Measurements from ENCODE around the gene PIP5K1A.
A peak's percentile ranks its signal among the peaks of the same experiment; 100 is the strongest.
"Not testable (repeated sequence)": the region's sequence is repeated elsewhere in the genome, so short reads cannot be mapped to it uniquely, and the experiment has no call there.

PIP5K1A gene

DNA sequence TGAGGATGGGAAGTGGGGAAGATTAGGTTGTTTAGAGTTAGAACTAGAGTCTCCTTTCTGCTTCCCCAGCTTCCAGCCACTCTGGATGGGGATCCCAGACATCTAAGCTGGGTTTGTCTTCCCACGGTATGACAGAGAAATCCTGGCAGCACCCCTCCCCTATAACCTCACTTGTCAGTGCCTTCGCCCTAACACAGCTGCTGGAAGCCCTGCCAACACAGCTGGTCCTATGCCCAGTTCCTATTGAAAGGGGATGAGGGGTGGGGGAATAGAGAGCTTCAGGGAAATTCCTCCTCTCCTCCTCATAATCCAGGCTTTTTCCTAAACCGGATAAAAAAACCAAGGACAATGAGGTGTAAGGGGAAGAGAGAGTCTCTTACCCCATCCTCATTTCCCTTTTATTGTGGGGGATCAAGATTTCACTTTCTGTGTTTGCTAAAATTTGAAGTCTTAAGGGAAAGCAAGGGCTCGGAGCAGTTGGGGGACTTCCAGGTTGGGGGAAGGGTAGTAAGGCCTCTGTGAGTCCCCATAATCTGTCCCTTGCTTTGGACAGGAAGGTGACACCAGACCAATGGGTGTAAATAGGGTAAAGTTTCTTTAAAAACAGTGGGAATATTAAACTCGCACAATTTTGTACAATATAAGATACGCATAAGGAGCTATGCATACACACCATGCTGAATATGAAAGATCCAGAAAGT, 23.2 kb upstream of the PIP5K1A start:
- TF ChIP-seq, protein P1, sequence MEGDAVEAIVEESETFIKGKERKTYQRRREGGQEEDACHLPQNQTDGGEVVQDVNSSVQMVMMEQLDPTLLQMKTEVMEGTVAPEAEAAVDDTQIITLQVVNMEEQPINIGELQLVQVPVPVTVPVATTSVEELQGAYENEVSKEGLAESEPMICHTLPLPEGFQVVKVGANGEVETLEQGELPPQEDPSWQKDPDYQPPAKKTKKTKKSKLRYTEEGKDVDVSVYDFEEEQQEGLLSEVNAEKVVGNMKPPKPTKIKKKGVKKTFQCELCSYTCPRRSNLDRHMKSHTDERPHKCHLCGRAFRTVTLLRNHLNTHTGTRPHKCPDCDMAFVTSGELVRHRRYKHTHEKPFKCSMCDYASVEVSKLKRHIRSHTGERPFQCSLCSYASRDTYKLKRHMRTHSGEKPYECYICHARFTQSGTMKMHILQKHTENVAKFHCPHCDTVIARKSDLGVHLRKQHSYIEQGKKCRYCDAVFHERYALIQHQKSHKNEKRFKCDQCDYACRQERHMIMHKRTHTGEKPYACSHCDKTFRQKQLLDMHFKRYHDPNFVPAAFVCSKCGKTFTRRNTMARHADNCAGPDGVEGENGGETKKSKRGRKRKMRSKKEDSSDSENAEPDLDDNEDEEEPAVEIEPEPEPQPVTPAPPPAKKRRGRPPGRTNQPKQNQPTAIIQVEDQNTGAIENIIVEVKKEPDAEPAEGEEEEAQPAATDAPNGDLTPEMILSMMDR (conservative IDR thresholded peaks at IDR 0.05; ENCODE audit: low read depth, low read length) = no peak
- no peak for DNase-seq (ENCODE audit: low read depth)
- no peak overlapping the region for H3K4me3 ChIP-seq (ENCODE audit: low read depth, low read length)

- H3K4me3 ChIP-seq (ENCODE audit: low read depth, low read length) = no peak within 1 kb of the TSS
- DNase-seq (ENCODE audit: low read depth) = peak; percentile 56
- TF ChIP-seq, protein P1 (conservative IDR thresholded peaks at IDR 0.05; ENCODE audit: low read depth, low read length) = peak; percentile 77
These were observed 22.5 kb upstream of the PIP5K1A start, which contains the start of gene TMOD4 for GRCh38 chr1:151175863-151176262. TMOD4 (minus strand) TSS chr1:151175981; CDS start chr1:151174875, 1,106 bp downstream.

DNA sequence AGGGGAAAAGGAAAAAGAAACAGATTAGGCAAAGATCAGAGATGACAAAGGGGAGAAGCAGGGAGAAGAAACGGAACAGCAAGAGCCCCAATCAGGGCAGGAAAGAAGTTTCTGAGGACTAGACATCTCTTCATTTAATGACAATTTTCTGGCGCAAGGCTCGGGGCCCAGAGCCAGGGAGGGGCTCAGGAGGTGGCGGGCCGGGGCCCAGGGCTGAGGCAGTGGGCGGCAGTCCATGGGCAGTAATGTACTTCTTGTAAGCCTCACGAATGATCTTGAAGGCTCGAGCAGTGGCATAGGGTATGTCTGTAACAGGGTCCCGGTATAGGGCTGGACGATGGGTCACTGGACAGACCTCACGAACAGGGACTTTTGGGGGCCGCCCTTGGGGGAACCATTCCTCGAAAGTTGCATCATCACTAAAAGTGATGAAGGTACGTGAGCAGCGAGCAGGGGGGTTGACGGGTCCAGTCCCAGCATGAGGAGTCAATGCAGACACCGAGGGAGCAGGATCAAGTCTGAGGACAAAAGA, 21.8 kb upstream of the PIP5K1A start:
- no peak for DNase-seq (ENCODE audit: low read depth)
- TF ChIP-seq, protein P1 (conservative IDR thresholded peaks at IDR 0.05; ENCODE audit: low read depth, low read length) = no peak
- H3K4me3 ChIP-seq (ENCODE audit: low read depth, low read length) = no peak overlapping the region

DNA sequence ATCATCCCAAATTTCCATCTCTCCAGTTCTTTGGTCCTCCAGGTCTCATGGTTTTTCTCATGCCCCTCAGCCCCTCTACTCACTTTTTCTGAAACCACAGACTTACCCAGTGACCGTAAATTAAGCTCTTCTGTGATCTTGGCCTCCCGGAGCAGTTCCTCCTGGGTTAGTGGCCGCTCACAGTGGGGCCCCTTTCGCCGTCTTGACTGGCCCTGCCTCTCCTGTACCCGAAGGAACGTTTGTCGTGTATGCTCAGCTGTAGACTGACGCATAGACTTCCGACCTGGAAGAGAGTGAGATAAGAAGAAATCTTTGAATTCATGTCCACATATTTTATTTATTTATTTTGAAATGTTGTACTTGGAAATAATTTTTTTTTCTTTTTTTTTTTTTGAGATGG, 14.1 kb upstream of the PIP5K1A start:
- DNase-seq (ENCODE audit: low read depth) = no peak
- no peak overlapping the region for H3K4me3 ChIP-seq (ENCODE audit: low read depth, low read length)
- TF ChIP-seq, protein P1 (conservative IDR thresholded peaks at IDR 0.05; ENCODE audit: low read depth, low read length) = no peak

- TF ChIP-seq, protein P1 (conservative IDR thresholded peaks at IDR 0.05; ENCODE audit: low read depth, low read length) = no peak
- DNase-seq (ENCODE audit: low read depth) = no peak
- no peak overlapping the region for H3K4me3 ChIP-seq (ENCODE audit: low read depth, low read length)
These were observed 11.1 kb upstream of the PIP5K1A start for GRCh38 chr1:151187205-151187604.

DNA sequence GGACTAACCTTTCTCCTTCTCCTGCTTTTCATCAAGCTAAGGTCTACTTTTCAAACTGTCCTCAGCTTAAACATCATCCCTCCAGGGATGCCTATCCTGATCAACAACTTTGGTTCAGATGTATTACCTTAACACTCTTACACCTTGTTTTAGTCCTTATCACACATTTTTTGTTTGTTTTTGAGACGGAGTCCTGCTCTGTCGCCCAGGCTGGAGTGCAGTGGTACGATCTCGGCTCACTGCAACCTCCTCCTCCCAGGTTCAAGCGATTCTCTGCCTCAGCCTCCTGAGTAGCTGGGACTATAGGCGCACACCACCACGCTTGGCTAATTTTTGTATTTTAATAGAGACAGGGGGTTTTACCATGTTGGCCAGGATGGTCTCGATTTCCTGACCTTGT, 9.7 kb upstream of the PIP5K1A start:
- not testable (repeated sequence) for DNase-seq (ENCODE audit: low read depth)
- peak overlapping the region; percentile 93 for H3K4me3 ChIP-seq (ENCODE audit: low read depth, low read length)

- DNase-seq (ENCODE audit: low read depth) = peak; percentile 93
- TF ChIP-seq, protein P1 (conservative IDR thresholded peaks at IDR 0.05; ENCODE audit: low read depth, low read length) = peak; percentile 15
- H3K4me3 ChIP-seq (ENCODE audit: low read depth, low read length) = peak within 1 kb of the TSS; percentile 93
These were observed 8.5 kb upstream of the PIP5K1A start, which contains the start of gene VPS72 for GRCh38 chr1:151189637-151190445. VPS72 (minus strand) TSS chr1:151190197; CDS start chr1:151190121, 76 bp downstream.
